Left forelimb (tissue), 1 donor: Measurements from ENCODE around the gene GLRA3.
"Not testable (repeated sequence)": the region's sequence is repeated elsewhere in the genome, so short reads cannot be mapped to it uniquely, and the experiment has no call there.

Experiments
- DNase-seq: peaks from one replicate; pipeline ENCODE4 v3.0.0-alpha.2; 2018; ENCODE audit warnings: low spot score

GLRA3 gene

DNA sequence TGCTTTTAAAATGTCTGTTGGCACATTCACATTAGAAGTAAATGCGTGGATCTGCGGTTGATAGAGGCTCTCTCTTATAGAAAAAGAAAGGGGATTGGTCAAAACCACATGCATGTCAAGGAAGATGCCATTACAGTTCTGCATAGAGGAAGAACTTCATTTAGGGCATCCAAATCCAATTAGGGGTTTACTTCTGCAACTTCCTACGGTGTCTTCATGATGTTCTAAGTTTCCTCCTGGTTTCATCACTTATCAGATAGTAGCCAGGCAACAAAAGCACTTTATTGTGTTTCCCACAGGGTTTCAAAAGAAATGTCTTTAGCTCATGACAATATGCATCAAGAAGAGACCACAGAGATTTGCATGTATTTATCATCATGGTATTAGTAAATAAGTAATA lies 170.8 kb downstream of the GLRA3 start:
- no peak for DNase-seq

- no peak for DNase-seq
Measured at GRCh38 chr4:174657472-174657871, 171.6 kb downstream of the GLRA3 start.

- no peak for DNase-seq
Measured at GRCh38 chr4:174654634-174655033, 174.4 kb downstream of the GLRA3 start.

DNA sequence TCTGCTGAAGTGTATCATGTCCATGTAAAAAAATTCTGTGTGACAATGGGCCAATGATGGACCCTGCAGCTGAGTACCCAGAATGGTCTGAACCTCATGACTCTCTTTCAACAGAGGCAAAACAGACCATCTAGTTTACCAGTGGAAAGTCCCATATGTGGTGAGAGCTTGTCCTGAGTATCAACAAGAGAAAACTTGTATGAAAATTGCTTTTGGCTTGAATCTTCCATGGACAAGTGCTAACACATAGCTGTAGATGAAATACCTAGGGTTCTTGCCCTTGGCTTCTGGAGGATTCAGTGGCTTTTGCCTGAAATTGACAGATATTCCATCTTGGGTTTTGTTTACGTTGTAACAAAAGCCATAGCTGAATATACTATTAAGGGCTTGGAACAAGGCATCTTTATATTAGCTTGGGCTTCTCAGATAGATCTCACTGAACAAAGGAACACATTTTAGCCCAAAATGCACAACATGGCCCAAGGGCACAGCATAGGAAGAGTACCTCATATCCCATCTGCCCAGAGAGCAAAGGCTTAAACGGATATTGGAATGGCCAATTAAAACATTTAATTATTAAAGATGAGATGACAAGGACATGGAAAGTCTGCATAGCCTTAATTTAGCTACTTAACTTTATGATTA lies 178.2 kb downstream of the GLRA3 start:
- DNase-seq, result no peak

- no peak for DNase-seq
Measured at GRCh38 chr4:174648812-174649211, 180.2 kb downstream of the GLRA3 start.

GRCh38 chr4:174646326-174646725 lies 182.7 kb downstream of the GLRA3 start:
- DNase-seq, result no peak

- no peak for DNase-seq
Measured at GRCh38 chr4:174640146-174640545, 188.9 kb downstream of the GLRA3 start.

GRCh38 chr4:174635732-174636131 lies 193.3 kb downstream of the GLRA3 start:
- no peak for DNase-seq

DNA sequence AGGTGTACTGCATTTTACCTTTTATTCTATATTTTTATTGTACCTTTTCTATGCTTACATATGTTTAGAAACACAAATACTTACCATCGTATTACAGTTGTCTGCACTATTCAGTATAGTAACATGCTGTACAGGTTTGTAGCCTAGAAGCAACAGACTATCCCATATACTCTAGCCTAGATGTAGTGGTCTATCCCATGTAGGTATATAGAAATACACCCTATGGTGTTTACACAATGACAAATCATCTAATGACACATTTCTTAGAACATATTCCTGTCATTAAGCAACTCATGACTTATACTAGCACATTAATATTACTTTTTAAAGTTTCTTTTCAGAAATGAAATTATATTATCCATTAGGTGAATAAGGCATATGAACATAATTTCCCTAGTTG lies 195.6 kb downstream of the GLRA3 start:
- no peak for DNase-seq

GRCh38 chr4:174631901-174632758 lies 196.9 kb downstream of the GLRA3 start:
- no peak for DNase-seq

GRCh38 chr4:174629907-174630450 lies 199.1 kb downstream of the GLRA3 start:
- not testable (repeated sequence) for DNase-seq

GRCh38 chr4:174629265-174629664 lies 199.8 kb downstream of the GLRA3 start:
- DNase-seq, result no peak

DNA sequence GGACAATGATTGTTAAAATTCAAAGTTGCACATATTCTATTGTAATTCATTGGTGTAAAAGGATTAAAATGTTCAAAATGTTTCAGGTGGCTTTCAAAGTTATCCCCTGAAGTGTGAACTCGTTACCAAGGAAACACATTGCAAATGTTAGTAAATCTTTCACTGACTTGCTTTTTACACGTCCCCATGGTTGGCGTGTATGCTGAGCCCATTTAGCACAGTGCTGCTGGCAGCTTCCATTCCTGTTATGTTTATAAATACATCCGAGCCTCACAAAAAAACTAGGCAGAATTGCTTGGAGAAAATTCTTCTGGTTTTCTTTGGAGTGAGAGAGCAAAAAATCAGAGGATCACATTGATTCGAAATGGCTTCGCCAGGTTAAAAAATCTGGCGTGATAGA lies 200.9 kb downstream of the GLRA3 start:
- no peak for DNase-seq

DNA sequence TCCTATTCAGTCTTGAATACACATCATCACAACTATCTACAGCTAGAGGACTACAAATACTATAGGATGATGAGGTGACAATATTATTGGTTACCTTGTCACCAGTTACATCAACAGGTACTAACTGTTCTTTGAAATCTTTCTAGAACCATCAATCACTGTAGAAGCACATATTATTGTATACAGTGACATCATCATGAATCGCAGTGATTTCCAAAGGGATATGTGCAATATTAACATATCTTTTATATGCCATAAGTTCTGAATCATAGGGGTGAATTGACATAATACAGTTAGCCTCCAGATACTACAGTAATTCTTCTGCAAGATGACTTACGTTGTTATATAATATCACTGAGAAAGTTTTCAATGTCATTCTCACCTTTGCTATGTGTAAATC lies 201.6 kb downstream of the GLRA3 start:
- no peak for DNase-seq

DNA sequence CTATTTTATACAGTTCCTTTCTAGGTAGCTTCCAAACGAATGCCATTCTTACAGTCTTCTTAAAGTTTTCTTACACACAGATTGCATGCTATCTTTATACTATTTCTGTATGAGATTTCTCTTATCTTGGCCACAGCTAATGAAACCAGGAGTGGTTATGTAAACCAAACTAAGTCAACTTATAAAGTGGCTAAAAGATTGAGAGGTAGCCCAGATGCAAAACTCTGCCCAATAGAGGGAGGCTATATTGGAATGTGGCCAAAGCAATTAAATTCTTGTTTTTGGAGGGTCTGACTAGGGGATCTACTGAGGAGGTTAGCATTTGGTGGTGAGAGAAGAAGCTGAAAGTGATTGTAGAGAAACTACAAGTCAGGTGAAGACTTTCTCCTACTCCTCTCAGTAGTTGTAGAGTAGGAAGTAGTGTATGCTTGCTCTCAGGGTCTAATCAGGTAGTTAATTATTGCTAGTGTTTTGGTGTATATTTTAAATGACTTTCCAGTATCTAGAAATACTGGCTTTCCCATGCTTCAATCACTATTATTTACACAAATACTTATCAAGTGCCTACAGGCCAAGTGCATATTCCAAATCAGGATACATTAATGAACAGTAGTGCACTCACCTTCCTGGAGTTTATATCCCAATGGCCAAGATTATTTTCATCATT lies 202.6 kb downstream of the GLRA3 start:
- DNase-seq, result no peak

- no peak for DNase-seq
Measured at GRCh38 chr4:174616661-174617060, 212.4 kb downstream of the GLRA3 start.

- no peak for DNase-seq
Measured at GRCh38 chr4:174613979-174614378, 215.1 kb downstream of the GLRA3 start.

DNA sequence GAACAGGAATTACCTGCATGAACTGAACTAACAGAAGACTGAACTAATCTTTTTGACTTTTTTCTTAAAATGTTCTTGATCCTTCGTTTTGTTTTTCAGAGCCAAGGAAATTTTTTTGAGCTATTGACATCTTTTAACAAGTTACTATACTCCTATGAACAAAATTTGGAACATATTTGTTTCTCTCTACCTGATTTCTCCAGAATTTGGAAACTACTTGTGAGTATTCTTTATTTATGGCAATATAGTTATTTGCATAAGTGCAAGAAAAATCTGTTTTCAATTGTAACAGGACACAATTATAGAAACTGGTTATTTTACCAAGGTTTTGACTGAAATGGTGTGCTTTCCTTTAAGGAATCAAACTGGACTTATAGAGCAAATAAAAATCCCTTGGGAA lies 217.3 kb downstream of the GLRA3 start:
- no peak for DNase-seq

DNA sequence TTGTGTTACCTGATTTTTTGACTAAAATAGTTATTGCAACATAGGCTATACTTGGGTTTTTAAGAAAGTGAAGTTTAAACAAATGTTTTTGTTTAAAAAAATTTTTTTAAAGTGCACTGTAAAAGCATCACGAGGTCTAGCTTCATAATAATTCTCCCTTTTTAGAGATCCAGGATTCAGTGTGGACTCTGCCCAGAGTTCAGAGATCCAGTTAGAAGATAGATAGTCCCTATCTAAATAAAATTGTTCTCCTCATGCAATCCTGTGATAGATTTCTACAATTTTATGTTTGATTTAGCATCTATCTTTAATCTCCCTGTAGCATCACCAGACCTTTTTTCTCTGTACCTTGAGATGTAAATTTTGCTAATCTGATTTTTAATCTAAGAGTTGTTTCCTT lies 221.3 kb downstream of the GLRA3 start:
- no peak for DNase-seq

- no peak for DNase-seq
Measured at GRCh38 chr4:174604198-174604597, 224.8 kb downstream of the GLRA3 start.

DNA sequence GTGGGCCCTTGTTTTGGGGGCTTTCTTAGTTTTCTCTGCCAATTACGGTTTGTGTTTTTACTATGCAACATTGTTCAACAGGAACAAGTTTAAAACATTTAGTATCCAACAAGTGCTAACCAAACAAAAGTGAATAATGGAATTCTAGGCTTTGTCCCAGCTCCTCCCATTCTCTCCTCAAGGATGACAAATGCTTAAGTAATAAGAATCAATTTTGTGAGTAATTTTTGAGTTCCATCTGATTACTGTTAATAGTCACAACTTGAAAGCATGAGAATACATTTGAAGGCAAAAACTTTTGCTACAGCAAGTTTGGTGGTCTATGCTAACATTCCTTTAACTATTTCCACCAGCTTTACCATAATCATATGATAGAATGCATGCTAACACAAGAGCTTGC lies 228.7 kb downstream of the GLRA3 start:
- no peak for DNase-seq

DNA sequence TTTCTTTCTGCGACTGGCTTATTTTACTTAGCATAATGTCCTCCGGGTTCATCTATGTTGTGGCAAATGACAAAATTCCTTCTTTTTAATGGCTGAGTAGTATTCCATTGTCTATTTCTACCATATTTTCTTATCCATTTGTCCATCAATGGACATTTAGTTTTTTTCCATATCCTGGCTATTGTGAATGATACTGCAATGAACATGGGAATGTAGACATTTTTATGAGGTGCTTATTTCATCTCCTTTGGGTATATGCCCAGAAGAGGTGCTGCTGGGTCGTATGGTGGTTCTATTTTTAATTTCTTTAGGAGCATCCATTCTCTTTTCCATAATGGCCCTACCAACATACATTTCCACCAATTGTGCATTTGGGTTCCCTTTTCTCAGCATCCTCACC lies 230.2 kb downstream of the GLRA3 start:
- no peak for DNase-seq

- DNase-seq, result no peak
Measured at GRCh38 chr4:174596513-174596912, 232.5 kb downstream of the GLRA3 start.
